Measurements from ENCODE around the gene RGS3.

GRCh38 chr9:113646491-113646890, 183.0 kb downstream of the RGS3 start:
- no peak for TF ChIP-seq GABPA (IDR thresholded peaks at IDR 0.05; ENCODE audit: low read depth)
- no peak for TF ChIP-seq POLR2AphosphoS5 (IDR thresholded peaks at IDR 0.05; ENCODE audit: low read depth, low read length)
- TF ChIP-seq TAF1 (IDR thresholded peaks at IDR 0.05; ENCODE audit: borderline replicate concordance, low read depth, low read length), result no peak
- no peak for TF ChIP-seq PBX3 (IDR thresholded peaks at IDR 0.05)
- TF ChIP-seq MXI1 (IDR thresholded peaks at IDR 0.05; ENCODE audit: low read depth, low read length), result no peak
- TF ChIP-seq CTCF (IDR thresholded peaks at IDR 0.05), result no peak
- no peak for TF ChIP-seq MAX (IDR thresholded peaks at IDR 0.05; ENCODE audit: low read depth)
- no peak for TF ChIP-seq YY1 (IDR thresholded peaks at IDR 0.05; ENCODE audit: low read depth)
